Effector CD8-positive, alpha-beta T cell (primary cell): ENCODE results near the gene TMIGD1.
"Not testable (repeated sequence)": the region's sequence is repeated elsewhere in the genome, so short reads cannot be mapped to it uniquely, and the experiment has no call there.

Experiments used
- DNase-seq: peaks from one replicate; lab custom pipeline; 2025; lab: John Stamatoyannopoulos, UW

The TMIGD1 gene

GRCh38 chr17:30358055-30358760 is 24.4 kb upstream of the TMIGD1 start:
- DNase-seq: no peak

GRCh38 chr17:30357476-30357875 is 23.6 kb upstream of the TMIGD1 start:
- DNase-seq: no peak

GRCh38 chr17:30354701-30355100 is 20.8 kb upstream of the TMIGD1 start:
- DNase-seq: no peak

GRCh38 chr17:30352240-30352814 is 18.5 kb upstream of the TMIGD1 start:
- DNase-seq: no peak

DNA sequence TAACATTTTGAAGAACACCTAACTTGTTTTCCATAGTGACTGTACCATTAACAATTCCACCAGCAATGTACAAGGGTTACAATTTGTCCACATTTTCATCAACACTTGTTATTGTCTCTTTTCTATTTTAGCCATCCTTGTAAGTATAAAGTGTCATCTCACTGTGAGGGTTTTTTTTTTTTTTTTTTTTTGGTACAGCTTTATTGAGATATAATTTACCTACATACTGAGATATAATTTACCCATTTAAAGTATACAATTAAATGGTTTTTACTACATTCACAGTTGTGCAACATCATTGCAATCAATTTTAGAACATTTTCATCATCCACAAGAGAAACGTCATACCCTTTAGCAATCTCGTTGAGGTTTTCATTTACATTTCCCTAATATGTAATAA is 17.9 kb upstream of the TMIGD1 start:
- DNase-seq: no peak

- not testable (repeated sequence) for DNase-seq
Observed at GRCh38 chr17:30351263-30351662, 17.4 kb upstream of the TMIGD1 start.

DNA sequence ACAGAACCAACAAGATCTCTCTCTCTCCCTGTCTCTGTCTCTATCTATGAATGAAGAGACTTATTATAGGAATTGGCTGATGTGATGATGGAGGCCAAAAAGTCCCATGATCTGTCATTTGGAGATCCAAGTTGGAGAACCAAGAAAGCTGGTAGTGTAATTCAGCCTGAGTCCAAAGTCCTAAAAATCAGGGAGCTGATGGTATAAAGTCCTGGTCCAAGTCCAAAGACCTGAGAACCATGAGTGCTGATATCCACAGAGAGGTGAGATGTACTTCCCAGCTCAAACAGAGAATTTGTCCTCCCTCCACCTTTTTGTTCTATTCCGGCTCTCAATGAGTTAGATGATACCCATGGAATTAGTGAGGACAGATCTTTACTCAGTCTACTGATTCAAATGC is 15.4 kb upstream of the TMIGD1 start:
- no peak for DNase-seq

- DNase-seq: no peak
Observed at GRCh38 chr17:30347488-30347887, 13.6 kb upstream of the TMIGD1 start.

DNA sequence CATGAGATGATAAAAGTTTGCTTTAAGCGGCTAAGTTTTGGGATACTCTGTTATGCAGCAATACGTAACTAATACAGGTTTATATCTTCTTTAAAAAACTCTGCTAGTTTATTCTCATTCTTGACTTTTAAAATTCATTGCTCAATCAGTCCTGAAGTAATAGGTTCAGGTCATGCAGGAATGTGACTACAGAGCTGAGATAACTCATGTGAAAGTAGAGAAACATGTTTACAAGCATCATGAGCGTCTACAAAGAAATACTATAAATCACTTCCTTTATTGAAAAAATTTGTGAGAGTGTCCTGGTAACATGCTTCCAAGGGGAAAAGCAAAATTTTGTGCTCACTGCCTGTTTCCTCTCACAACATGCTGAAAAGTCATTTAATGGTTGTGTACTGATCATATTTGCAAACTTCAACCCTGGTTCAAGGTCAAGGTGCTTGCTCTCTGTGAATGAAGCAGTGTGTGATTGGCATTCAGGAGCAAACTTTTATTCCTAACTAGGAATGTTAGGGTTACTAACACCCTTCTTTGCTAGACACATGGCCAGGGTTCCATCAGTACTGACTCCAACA is 12.5 kb upstream of the TMIGD1 start:
- no peak for DNase-seq

GRCh38 chr17:30345527-30346075 is 11.7 kb upstream of the TMIGD1 start:
- DNase-seq: no peak

- no peak for DNase-seq
Observed at GRCh38 chr17:30345089-30345433, 11.2 kb upstream of the TMIGD1 start.

DNA sequence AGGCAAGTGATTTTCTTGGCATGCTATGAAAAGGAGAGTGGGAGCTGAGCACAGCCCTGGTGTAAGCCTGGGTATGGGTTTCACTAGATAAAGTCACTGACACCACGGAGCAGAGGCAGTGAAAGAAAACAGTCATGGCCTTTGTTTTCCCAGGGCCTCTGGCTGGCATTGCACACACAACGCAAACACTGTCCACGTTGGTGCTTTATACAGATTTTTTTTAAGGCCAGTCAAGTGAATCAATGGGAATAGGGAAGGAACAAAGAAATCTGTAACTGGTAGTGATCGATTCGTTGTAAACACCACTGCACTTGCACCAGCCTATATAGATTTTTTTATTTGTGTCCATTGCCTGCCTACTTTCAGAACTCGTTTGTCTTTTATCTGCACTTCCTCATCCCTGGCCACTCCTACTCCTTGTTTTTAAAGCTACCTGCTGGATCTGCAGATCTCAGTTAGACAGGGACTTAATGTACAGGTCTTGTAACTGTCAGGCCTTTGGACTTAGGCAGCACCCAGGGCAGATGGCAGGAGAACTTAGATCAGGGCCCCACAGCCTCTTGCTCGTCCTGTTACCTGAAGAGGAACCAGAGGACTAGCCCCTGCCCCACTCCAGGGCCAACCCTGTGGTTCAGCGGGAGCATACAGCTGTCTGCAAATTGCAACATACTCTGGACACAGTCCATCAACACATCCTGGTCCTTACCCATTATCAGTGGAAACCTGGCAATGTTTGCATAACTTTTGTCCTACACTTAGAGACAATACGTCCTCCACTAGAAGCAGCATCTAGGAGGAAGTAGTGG is 10.6 kb upstream of the TMIGD1 start:
- DNase-seq: no peak

- DNase-seq: no peak
Observed at GRCh38 chr17:30343796-30344195, 9.9 kb upstream of the TMIGD1 start.

DNA sequence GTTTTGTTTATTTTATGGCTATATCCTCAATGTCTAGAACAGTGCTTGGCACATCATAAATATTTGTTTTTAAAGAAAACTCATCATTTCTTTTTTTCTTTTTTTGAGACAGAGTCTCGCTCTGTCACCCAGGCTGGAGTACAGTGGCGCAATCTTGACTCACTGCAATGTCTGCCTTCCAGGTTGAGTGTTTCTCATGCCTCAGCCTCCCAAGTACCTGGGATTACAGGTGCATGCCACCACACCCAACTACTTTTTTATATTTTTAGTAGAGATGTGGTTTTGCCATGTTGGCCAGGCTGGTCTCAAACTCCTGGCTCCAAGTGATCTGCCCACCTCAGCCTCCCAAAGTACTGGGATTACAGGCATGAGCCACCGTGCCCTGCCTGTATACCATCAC is 9.4 kb upstream of the TMIGD1 start:
- not testable (repeated sequence) for DNase-seq

- no peak for DNase-seq
Observed at GRCh38 chr17:30341703-30342249, 7.9 kb upstream of the TMIGD1 start.

DNA sequence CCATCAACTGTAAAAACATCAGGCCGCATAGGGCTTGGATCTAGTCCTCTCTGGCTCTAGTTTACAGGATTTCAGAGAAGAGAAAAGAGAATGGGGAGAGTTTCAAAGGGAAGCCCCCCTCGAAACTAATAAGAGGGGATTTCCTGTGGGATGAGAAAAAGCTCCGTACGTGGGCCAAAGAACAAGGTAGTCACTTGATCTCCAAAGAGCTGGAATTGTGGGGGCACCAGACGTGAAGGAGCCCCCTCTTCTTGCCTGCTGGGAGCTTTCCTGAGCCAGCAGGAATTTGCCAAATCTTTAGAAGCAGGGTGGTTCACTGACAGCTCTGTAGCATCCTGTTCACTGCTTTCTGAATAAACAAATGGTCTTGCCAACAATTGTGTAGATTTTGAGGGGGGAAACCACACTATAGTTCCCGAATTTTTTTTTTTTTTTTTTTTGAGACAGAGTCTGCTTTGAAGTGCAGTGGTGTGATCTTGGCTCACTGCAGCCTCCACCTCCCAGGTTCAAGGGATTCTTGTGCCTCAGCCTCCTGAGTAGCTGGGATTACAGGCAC is 7.0 kb upstream of the TMIGD1 start:
- no peak for DNase-seq

DNA sequence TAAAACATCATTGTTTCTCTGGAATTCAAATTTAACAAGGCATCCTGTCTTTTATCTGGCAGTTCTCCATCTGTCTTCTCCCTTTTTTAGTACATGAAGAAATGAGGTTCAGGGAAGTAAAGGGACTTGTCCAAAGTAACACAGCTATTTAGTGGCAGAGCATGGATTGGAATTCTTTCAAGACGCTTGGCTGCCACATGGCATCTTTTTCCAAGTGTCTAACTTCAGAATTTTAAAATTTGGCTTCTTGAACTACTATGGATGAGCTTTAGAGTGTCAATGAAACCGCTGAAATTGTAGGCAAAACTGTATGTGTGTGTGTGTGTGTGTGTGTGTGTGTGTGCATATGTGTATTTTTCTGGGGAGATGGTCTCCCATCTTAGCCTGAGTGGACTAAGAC is 5.2 kb upstream of the TMIGD1 start:
- DNase-seq: no peak

- DNase-seq: no peak
Observed at GRCh38 chr17:30337393-30337999, 3.6 kb upstream of the TMIGD1 start.

GRCh38 chr17:30336369-30337171 is 2.7 kb upstream of the TMIGD1 start:
- DNase-seq: peak; percentile 26

DNA sequence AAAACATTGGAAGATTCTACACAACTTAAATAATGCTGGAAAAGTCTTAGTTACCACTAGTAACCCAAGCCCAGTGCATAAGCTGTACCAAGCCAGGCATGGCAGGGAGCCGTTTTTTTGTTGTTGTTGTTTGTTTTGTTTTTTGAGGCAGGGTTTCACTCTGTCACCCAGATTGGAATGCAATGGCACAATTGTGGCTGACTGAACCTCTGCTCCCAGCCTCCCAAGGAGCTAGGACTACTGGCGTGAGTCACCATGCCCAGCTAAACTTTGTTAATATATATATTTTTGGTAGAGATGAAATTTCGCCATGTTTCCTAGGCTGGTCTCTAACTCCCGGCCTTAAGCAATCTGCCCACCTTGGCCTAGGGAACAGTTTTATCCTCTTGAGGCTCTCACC is 564 bp upstream of the TMIGD1 start:
- DNase-seq: no peak
